SU-DHL-6 (cell line): ENCODE data around the gene VPS35.

Experiments
- EZH2phosphoT487 ChIP-seq: fragments of 200-600 bp; sonication (generic), shearing (Covaris generic); conservative IDR thresholded peaks from 2 replicates; pipeline ENCODE4 v1.6.1; 2018; ENCODE audit warnings: mild to moderate bottlenecking, antibody characterized with exemption, low read length, moderate library complexity, mixed read lengths
- TF ChIP-seq, protein P1 (sequence below): fragments of 200-600 bp; sonication (generic); IDR thresholded peaks from one replicate; pipeline ENCODE4 v1.5.1; 2017; ENCODE audit warnings: antibody characterized with exemption, mild to moderate bottlenecking, low read length, moderate library complexity; ENCODE audit not compliant: insufficient read depth, poor library complexity, severe bottlenecking

DNA sequence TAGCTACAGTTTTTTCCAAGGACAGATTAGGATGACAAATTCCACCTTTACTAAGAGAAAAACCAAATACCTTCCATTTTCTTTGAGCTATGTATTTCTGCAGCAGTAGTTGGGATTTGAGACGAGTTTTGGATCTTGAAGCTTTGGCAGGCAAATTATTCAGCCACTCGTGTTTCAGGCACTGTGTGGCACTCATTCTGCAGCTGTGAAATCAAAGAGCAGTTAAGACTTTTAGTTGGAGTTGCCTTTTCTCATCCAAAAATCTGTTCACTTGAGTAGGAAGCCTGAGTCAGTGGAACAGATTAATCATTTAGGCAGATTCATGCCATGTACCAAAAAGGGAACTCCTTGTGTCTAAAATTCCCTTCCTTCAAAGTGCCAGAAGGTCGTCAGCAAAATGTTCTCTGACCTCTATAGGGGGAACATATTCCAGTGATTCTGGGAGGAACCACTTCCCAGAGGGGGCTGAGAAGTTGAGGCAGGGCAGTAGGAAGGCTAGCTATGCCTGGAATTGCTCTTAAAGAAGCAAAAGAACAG lies 20.6 kb upstream of the VPS35 start:
- TF ChIP-seq, protein P1, sequence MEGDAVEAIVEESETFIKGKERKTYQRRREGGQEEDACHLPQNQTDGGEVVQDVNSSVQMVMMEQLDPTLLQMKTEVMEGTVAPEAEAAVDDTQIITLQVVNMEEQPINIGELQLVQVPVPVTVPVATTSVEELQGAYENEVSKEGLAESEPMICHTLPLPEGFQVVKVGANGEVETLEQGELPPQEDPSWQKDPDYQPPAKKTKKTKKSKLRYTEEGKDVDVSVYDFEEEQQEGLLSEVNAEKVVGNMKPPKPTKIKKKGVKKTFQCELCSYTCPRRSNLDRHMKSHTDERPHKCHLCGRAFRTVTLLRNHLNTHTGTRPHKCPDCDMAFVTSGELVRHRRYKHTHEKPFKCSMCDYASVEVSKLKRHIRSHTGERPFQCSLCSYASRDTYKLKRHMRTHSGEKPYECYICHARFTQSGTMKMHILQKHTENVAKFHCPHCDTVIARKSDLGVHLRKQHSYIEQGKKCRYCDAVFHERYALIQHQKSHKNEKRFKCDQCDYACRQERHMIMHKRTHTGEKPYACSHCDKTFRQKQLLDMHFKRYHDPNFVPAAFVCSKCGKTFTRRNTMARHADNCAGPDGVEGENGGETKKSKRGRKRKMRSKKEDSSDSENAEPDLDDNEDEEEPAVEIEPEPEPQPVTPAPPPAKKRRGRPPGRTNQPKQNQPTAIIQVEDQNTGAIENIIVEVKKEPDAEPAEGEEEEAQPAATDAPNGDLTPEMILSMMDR = no peak
- TF ChIP-seq EZH2phosphoT487 = no peak
